GM21360 (cell line): ENCODE data around the gene ECEL1.

Experiments
- ATAC-seq: cut with Tn5 transposase; IDR thresholded peaks from one replicate; pipeline ENCODE4 v1.9.1; 2021; ENCODE audit warnings: mild to moderate bottlenecking, moderate library complexity; ENCODE audit not compliant: unreplicated experiment

Gene ECEL1

DNA sequence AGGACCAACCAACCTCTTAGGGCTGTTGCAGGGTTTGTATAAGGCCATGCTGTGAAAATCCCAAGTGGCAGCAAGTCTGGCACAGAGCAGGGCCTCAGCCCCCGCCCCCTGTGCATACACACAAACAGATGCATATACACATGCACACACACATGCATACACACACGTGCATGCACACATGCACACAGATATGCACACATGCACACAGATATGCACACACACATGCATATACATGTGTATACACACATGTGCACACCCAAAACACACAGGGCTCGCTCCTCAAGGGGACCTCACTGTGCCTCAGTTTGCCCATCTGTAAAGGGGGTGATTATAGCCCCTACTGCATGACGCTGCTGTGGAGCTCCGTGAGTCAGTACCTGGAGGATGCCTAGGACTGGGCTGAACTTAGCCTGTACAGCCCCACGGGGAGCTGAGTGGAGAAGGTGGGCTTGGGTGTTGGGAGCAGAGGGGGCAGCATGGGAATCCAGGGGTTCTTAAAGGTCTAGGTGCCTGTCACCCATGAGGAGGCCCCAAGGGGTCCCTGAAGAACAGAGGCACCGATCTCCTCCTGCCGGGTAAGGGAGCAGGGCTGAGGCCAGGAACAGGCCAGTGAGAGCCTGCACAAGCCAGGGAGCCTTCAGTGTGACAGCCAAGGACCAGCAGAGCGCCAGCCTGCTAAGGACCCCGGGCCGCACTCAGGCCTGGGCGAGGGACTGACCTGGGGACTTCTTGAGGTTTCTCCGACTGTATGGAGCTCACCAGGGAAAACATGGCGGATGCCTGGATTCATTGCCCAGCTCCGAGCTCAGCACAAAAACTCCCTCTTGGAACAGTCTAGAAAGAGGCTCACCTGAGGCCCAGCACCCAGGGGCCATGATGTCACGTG, 55.7 kb downstream of the ECEL1 start:
- ATAC-seq: no peak
